Measurements from ENCODE around the gene SLC18B1. TPM values are rescaled to one million over a fixed set of nuclear protein-coding genes. Genes with fewer than 3 reads are reported as not detected.

SLC18B1 gene
- polyA plus RNA-seq, 6 donors from 2014 or later = 24.8 to 58.4 (median 30.7) TPM

- Mint-ChIP-seq H3K9me3 (no peaks in the 10 kb centered on the region), H3K27me3 (no peaks in the 10 kb centered on the region), H3K4me1 (no peaks in the 10 kb centered on the region), H3K4me3 (no peak overlapping the region), H3K36me3 (no peaks in the 10 kb centered on the region), H3K27ac (no peak overlapping the region)
- ATAC-seq (ENCODE audit: low read depth in 2 of 2) (no peak), DNase-seq (no peak)
Measured at GRCh38 chr6:132728616-132729015, 69.8 kb downstream of the SLC18B1 start.

GRCh38 chr6:132726608-132726975, 71.8 kb downstream of the SLC18B1 start:
- Mint-ChIP-seq H3K4me1 (no peaks in the 10 kb centered on the region), H3K27ac (no peak overlapping the region), H3K36me3 (peaks cover 0 to 4% of the 10 kb centered on the region in 2 donors), H3K9me3 (no peaks in the 10 kb centered on the region), H3K27me3 (no peaks in the 10 kb centered on the region), H3K4me3 (no peak overlapping the region)
- no peak for DNase-seq
- no peak for ATAC-seq (ENCODE audit: low read depth in 2 of 2)

GRCh38 chr6:132725947-132726607, 72.4 kb downstream of the SLC18B1 start:
- Mint-ChIP-seq H3K27me3 (no peaks in the 10 kb centered on the region), H3K27ac (peak overlapping the region in 1 of 6 donors; percentile 31), H3K4me1 (no peaks in the 10 kb centered on the region), H3K4me3 (no peak overlapping the region), H3K36me3 (peaks cover 0 to 4% of the 10 kb centered on the region in 2 donors), H3K9me3 (no peaks in the 10 kb centered on the region)
- ATAC-seq (ENCODE audit: low read depth in 2 of 2) (no peak), DNase-seq (no peak)

- ATAC-seq (ENCODE audit: low read depth in 2 of 2) (no peak), DNase-seq (no peak)
- Mint-ChIP-seq H3K9me3 (no peaks in the 10 kb centered on the region), H3K4me1 (no peaks in the 10 kb centered on the region), H3K27ac (no peak overlapping the region), H3K27me3 (no peaks in the 10 kb centered on the region), H3K36me3 (peaks cover 0 to 4% of the 10 kb centered on the region in 2 donors), H3K4me3 (no peak overlapping the region)
Measured at GRCh38 chr6:132725471-132725870, 73.0 kb downstream of the SLC18B1 start.

- no peak overlapping the region for H3K27ac Mint-ChIP-seq
- no peak for ATAC-seq (ENCODE audit: low read depth in 2 of 2)
- no peaks in the 10 kb centered on the region for H3K9me3 Mint-ChIP-seq
- H3K27me3 Mint-ChIP-seq = peaks cover 0 to 7% (median 5%) of the 10 kb centered on the region in 3 donors
- no peak for DNase-seq
- H3K4me3 Mint-ChIP-seq = no peak overlapping the region
- H3K4me1 Mint-ChIP-seq = no peaks in the 10 kb centered on the region
- peaks cover 0 to 7% of the 10 kb centered on the region in 2 donors for H3K36me3 Mint-ChIP-seq
Measured at GRCh38 chr6:132719736-132720448, 78.5 kb downstream of the SLC18B1 start.

Other genes starting within 250 kb of the SLC18B1 start
- gene TAAR8, start 246.0 kb downstream of the SLC18B1 start, polyA plus RNA-seq (ENCODE audit: low read depth in 6 of 6) = not detected
- not detected for gene TAAR6, start 228.3 kb downstream of the SLC18B1 start, polyA plus RNA-seq (ENCODE audit: low read depth in 6 of 6)
- gene TAAR5, start 208.9 kb downstream of the SLC18B1 start, polyA plus RNA-seq (ENCODE audit: low read depth in 6 of 6) = not detected
- not detected for gene TAAR2, start 174.4 kb downstream of the SLC18B1 start, polyA plus RNA-seq (ENCODE audit: low read depth in 6 of 6)
- not detected for gene TAAR1, start 139.5 kb downstream of the SLC18B1 start, polyA plus RNA-seq (ENCODE audit: low read depth in 6 of 6)
- under 1 TPM in 3 of 6 donors, not detected in 3; 0.09 to 0.17 (median 0.10) TPM for gene VNN1, start 84.6 kb downstream of the SLC18B1 start, polyA plus RNA-seq (ENCODE audit: low read depth in 6 of 6)
- 10 to 100 TPM; 41.0 to 69.4 (median 56.6) TPM for gene VNN2, start 40.7 kb downstream of the SLC18B1 start, polyA plus RNA-seq (ENCODE audit: low read depth in 6 of 6)
- gene RPS12, start 15.9 kb upstream of the SLC18B1 start, polyA plus RNA-seq (ENCODE audit: low read depth in 6 of 6) = 1,000 to 10,000 TPM; 1,253 to 2,336 (median 2,081) TPM